MM.1S (cell line): Measurements from ENCODE around the gene SPINK1.

Experiments used
- EZH2 ChIP-seq: fragments of 300-600 bp; sonication (generic); optimal IDR thresholded peaks from 2 replicates; pipeline ENCODE3; 2017; ENCODE audit warnings: low read depth, mild to moderate bottlenecking, antibody characterized with exemption, low read length, mixed read lengths
- EZH2phosphoT487 ChIP-seq: fragments of 300-600 bp; sonication (generic); IDR thresholded peaks from 2 replicates; pipeline ENCODE4 v1.6.1; 2018; ENCODE audit warnings: antibody characterized with exemption, low read length
- TF ChIP-seq, protein P1 (sequence below): fragments of 300-600 bp; sonication (generic); IDR thresholded peaks from 2 replicates; pipeline ENCODE4 v1.5.1; 2016; ENCODE audit warnings: antibody characterized with exemption, low read length, mixed read lengths

- TF ChIP-seq, protein P1, sequence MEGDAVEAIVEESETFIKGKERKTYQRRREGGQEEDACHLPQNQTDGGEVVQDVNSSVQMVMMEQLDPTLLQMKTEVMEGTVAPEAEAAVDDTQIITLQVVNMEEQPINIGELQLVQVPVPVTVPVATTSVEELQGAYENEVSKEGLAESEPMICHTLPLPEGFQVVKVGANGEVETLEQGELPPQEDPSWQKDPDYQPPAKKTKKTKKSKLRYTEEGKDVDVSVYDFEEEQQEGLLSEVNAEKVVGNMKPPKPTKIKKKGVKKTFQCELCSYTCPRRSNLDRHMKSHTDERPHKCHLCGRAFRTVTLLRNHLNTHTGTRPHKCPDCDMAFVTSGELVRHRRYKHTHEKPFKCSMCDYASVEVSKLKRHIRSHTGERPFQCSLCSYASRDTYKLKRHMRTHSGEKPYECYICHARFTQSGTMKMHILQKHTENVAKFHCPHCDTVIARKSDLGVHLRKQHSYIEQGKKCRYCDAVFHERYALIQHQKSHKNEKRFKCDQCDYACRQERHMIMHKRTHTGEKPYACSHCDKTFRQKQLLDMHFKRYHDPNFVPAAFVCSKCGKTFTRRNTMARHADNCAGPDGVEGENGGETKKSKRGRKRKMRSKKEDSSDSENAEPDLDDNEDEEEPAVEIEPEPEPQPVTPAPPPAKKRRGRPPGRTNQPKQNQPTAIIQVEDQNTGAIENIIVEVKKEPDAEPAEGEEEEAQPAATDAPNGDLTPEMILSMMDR = no peak
- no peak for TF ChIP-seq EZH2
- no peak for TF ChIP-seq EZH2phosphoT487
These were observed 43.4 kb downstream of the SPINK1 start for GRCh38 chr5:147788023-147788422.
